Esophagus (tissue), 2 donors: ENCODE results near the gene AAR2. TPM values are rescaled to one million over a fixed set of nuclear protein-coding genes. Genes with fewer than 3 reads are reported as not detected.

Source experiments
- H3K27ac ChIP-seq, 2 donors: one replicate each; pipeline ENCODE4 v1.5.1; 2013; ENCODE audit warnings: low read depth in 2 of 2, mild to moderate bottlenecking in 2 of 2, inconsistent platforms in 1 of 2, low read length in 1 of 2, moderate library complexity in 1 of 2
- H3K27me3 ChIP-seq, 2 donors: one replicate each; pipeline ENCODE4 v1.6.1; 2013; ENCODE audit warnings: low read length in 2 of 2, control low read depth in 1 of 2, mild to moderate bottlenecking in 1 of 2; ENCODE audit not compliant: insufficient read depth in 2 of 2, control insufficient read depth in 1 of 2
- H3K36me3 ChIP-seq, 2 donors: one replicate each; pipeline ENCODE4 v1.6.1; 2013; ENCODE audit warnings: low read length in 1 of 2; ENCODE audit not compliant: control insufficient read depth in 2 of 2, insufficient read depth in 2 of 2
- H3K4me1 ChIP-seq, 2 donors: one replicate each; pipeline ENCODE4 v1.6.1; 2013; ENCODE audit warnings: low read length in 1 of 2; ENCODE audit not compliant: control insufficient read depth in 2 of 2, insufficient read depth in 2 of 2
- H3K4me3 ChIP-seq, 2 donors: one replicate each; pipeline ENCODE4 v1.5.1; 2013; ENCODE audit warnings: low read length in 2 of 2, mild to moderate bottlenecking in 2 of 2, low read depth in 1 of 2, moderate library complexity in 1 of 2
- H3K9me3 ChIP-seq, 2 donors: one replicate each; pipeline ENCODE4 v1.6.1; 2013; ENCODE audit warnings: mild to moderate bottlenecking in 2 of 2, low read depth in 1 of 2, low read length in 1 of 2, moderate library complexity in 1 of 2; ENCODE audit not compliant: control insufficient read depth in 2 of 2, insufficient read depth in 1 of 2
- WGBS, 2 donors: extraction: QIAGEN DNeasy Blood & Tissue Kit; methylation state at CpG; one replicate each; pipeline ENCODE4 v1.1.7; 2013; 5-methylcytosine and 5-hydroxymethylcytosine counted together
- polyA plus RNA-seq, 2 donors: library from polyadenylated mRNA; stranded (reverse); fragments of 200-250 nt; gene quantifications; one replicate each; pipeline ENCODE4 v1.2.3, GENCODE V29; 2013
- donor health status: healthy with polysubstance abuse.
- donor health status: Bipolar disorder and iron deficiency.

AAR2 gene
- polyA plus RNA-seq, 2 donors = 8.4 to 16.5 TPM

DNA sequence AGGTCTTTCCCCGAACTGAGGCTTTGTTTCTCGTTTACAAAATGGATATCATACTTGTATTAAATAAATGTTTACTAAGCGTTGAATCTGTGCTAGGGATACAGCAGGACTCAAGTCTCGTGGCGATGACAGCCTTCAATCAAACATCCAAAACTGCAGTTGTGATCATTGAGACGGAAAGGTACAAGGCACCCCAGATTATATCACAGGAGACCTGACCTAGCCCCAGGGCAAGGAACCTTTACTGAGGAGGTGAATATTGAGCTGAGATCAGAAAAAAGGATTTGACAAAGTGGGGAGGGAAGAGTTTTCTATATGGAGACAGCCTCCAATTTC lies 476 bp downstream of the AAR2 start:
- no peaks in the 10 kb centered on the region for H3K27me3 ChIP-seq
- H3K27ac ChIP-seq = peak overlapping the region; percentile 80 to 86
- no peaks in the 10 kb centered on the region for H3K9me3 ChIP-seq
- 0 to 1% methylated on average over 6 of the region's 6 CpGs for WGBS, 2 donors
- H3K4me1 ChIP-seq = peaks cover 2 to 4% of the 10 kb centered on the region in 2 donors
- H3K4me3 ChIP-seq = peak overlapping the region; percentile 85 to 98
- H3K36me3 ChIP-seq = peaks cover 0 to 10% of the 10 kb centered on the region in 2 donors

DNA sequence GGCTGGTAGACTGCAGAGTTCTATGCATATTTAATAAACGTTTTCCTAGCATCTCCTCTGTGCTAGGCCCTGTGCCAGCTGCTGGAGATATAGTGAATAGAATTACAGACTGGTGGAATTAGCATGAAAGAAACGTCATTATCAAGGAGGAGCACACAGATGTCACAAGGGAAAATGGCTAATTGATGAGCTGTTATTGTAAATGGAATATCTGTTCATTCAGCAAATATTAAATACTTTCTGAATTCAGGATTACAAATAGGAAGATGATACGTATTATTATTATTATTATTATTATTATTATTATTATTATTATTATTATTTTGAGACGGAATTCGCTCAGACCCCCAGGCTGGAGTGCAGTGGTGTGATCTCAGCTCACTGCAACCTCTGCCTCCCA lies 1.2 kb downstream of the AAR2 start:
- H3K4me3 ChIP-seq = peak overlapping the region; percentile 85 to 98
- H3K36me3 ChIP-seq = peaks cover 0 to 10% of the 10 kb centered on the region in 2 donors
- WGBS, 2 donors = 57% methylated on average over 5 of the region's 5 CpGs
- H3K9me3 ChIP-seq = no peaks in the 10 kb centered on the region
- H3K4me1 ChIP-seq = peaks cover 2 to 4% of the 10 kb centered on the region in 2 donors
- H3K27ac ChIP-seq = peak overlapping the region in 1 of 2 donors; percentile 57
- no peaks in the 10 kb centered on the region for H3K27me3 ChIP-seq

DNA sequence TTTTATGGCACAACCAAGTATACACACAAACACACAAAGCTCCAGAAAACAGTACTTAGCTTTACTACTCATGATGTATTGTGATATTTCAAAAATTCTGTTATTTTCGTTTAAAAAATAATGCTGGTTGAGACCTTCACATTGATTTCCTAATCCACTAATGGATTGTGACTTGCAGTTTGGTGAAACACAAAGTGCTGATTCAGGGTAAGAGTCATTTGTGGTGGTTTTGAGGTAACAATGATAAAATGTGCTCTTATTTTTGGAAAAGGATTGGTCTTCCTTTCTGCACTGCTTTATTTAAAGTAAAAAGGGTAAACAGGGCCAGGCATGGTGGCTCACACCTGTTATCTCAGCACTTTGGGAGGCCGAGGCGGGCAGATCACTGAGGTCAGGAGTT lies 1.9 kb downstream of the AAR2 start:
- Histone ChIP-seq H3K27me3 (no peaks in the 10 kb centered on the region), H3K27ac (no peak overlapping the region), H3K4me3 (no peak overlapping the region), H3K36me3 (peaks cover 0 to 10% of the 10 kb centered on the region in 2 donors), H3K4me1 (peaks cover 2 to 4% of the 10 kb centered on the region in 2 donors), H3K9me3 (no peaks in the 10 kb centered on the region)
- 88 to 90% methylated on average over 3 of the region's 3 CpGs for WGBS, 2 donors

DNA sequence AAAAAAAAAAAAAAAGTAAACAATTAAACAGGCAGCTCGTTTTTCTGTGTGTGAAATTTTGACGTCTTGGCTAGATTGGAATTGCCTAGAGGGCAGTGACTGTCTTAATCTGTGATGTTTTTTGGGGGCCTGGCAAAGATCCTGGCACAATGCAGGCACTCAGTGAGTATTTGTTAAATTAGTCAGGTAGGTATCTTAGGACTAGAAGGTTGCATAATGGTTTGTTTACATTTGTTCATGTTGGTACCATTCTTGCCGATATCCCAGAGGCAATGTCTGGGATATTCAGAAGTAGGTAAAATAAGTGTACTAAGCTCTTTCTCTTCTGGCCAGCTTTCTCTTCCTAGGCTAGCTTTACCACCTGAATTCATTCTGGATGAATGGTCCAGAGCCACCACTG lies 2.5 kb downstream of the AAR2 start:
- WGBS, 2 donors = 36 to 41% methylated on average over 3 of the region's 3 CpGs
- peaks cover 2 to 4% of the 10 kb centered on the region in 2 donors for H3K4me1 ChIP-seq
- peaks cover 0 to 12% of the 10 kb centered on the region in 2 donors for H3K36me3 ChIP-seq
- H3K27me3 ChIP-seq = no peaks in the 10 kb centered on the region
- no peak overlapping the region for H3K4me3 ChIP-seq
- H3K27ac ChIP-seq = no peak overlapping the region
- no peaks in the 10 kb centered on the region for H3K9me3 ChIP-seq

DNA sequence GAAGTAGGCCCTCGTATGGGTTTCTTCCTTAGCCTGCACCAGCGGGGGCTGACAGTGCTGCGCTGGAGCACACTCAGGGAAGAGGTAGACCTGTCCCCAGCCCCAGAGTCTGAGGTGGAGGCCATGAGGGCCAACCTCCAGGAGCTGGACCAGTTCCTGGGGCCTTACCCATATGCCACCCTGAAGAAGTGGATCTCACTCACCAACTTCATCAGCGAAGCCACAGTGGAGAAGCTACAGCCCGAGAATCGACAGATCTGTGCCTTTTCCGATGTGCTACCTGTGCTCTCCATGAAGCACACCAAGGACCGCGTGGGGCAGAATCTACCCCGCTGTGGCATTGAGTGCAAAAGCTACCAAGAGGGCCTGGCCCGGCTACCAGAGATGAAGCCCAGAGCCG lies 3.8 kb downstream of the AAR2 start:
- peaks cover 9 to 22% of the 10 kb centered on the region in 2 donors for H3K36me3 ChIP-seq
- no peak overlapping the region for H3K4me3 ChIP-seq
- H3K27ac ChIP-seq = no peak overlapping the region
- WGBS, 2 donors = 96% methylated on average over 12 of the region's 12 CpGs
- peaks cover 2 to 4% of the 10 kb centered on the region in 2 donors for H3K4me1 ChIP-seq
- H3K27me3 ChIP-seq = no peaks in the 10 kb centered on the region
- no peaks in the 10 kb centered on the region for H3K9me3 ChIP-seq

DNA sequence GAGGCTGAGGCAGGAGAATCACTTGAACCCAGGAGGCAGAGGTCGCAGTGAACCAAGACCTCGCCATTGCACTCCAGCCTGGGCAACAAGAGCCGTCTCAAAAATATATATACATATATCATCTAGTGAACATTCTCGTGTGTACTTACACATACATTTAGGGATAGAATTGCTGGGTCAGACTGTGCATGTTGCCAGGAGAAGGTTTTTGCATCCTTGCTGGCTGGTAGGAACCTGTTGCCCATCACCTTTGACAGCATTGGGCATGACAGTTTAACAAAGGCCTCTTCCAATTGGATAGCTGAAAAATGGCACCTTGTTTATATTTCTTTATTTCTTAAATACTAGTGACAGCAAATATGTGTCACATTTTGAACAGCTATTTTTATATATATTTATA lies 5.4 kb downstream of the AAR2 start:
- H3K27ac ChIP-seq = no peak overlapping the region
- H3K4me3 ChIP-seq = no peak overlapping the region
- no peaks in the 10 kb centered on the region for H3K9me3 ChIP-seq
- no peaks in the 10 kb centered on the region for H3K27me3 ChIP-seq
- WGBS, 2 donors = 88 to 90% methylated on average over 4 of the region's 4 CpGs
- H3K36me3 ChIP-seq = peaks cover 22 to 35% of the 10 kb centered on the region in 2 donors
- H3K4me1 ChIP-seq = peaks cover 0 to 4% of the 10 kb centered on the region in 2 donors

DNA sequence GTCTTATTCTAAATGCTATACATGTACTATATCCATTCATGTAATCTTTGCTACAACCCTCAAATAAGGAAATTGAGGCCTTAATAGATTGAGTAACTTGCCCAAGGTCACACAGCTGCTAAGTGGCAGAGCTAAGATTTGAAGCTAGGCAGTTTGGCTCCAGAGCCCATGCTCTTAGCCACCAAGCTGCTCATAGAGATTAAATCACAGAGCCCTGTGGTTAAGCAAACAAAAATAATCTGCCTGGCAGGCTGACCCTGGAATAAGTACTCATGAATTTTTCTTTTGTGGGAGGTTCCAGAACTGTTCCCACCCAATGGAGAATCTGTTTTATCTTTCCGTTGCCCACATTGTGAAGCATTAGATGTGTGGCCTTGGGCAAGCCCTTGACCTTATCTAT lies 7.4 kb downstream of the AAR2 start:
- no peaks in the 10 kb centered on the region for H3K9me3 ChIP-seq
- no peak overlapping the region for H3K27ac ChIP-seq
- no peaks in the 10 kb centered on the region for H3K27me3 ChIP-seq
- no peaks in the 10 kb centered on the region for H3K4me1 ChIP-seq
- no peak overlapping the region for H3K4me3 ChIP-seq
- WGBS, 2 donors = 85 to 91% methylated on average over 1 of the region's 1 CpG
- peaks cover 24 to 38% of the 10 kb centered on the region in 2 donors for H3K36me3 ChIP-seq

DNA sequence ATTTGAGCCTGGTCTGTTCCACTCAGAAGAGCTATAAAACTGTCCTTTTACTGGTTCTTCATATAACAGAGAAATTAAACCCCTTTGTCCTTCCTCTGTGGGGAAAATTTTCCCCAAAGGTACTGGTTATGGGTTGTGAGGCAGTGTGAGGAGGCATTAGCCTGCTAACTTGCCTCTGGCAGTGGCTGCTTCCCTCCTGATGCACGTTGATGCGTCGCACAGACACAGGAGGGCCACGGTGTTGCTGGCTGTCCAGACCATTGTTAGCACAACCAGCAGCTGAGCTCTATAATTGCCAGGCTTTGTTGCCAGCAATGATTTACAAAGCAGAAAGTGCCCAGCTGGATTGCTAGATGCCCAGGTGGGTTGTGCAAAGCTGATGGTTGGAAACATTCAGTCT lies 10.1 kb downstream of the AAR2 start:
- no peaks in the 10 kb centered on the region for H3K9me3 ChIP-seq
- 80 to 89% methylated on average over 4 of the region's 4 CpGs for WGBS, 2 donors
- no peaks in the 10 kb centered on the region for H3K4me1 ChIP-seq
- peaks cover 24 to 30% of the 10 kb centered on the region in 2 donors for H3K36me3 ChIP-seq
- no peak overlapping the region for H3K27ac ChIP-seq
- no peaks in the 10 kb centered on the region for H3K27me3 ChIP-seq
- H3K4me3 ChIP-seq = no peak overlapping the region

DNA sequence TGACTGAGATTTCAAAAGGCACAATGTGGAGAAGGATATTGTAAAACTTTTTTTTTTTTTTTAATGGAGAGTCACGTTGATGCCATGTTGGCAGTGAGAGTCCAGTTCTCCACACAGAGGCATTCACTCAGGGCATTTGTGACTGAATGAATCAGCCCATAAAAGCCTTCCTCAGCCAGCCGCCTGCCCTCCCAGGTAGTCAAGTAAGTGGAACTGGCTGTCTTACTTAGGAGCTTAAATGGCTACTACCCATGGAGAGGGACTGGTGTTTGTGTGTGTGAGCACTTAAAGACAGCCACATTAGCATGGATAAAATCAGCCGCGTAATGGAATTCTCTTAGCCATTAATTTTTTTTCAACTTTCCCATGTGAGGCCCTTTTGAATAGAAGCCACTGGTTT lies 12.6 kb downstream of the AAR2 start:
- no peaks in the 10 kb centered on the region for H3K27me3 ChIP-seq
- H3K36me3 ChIP-seq = peaks cover 24 to 35% of the 10 kb centered on the region in 2 donors
- H3K27ac ChIP-seq = no peak overlapping the region
- no peak overlapping the region for H3K4me3 ChIP-seq
- H3K9me3 ChIP-seq = no peaks in the 10 kb centered on the region
- 78 to 80% methylated on average over 4 of the region's 4 CpGs for WGBS, 2 donors
- H3K4me1 ChIP-seq = peaks cover 0 to 8% of the 10 kb centered on the region in 2 donors

DNA sequence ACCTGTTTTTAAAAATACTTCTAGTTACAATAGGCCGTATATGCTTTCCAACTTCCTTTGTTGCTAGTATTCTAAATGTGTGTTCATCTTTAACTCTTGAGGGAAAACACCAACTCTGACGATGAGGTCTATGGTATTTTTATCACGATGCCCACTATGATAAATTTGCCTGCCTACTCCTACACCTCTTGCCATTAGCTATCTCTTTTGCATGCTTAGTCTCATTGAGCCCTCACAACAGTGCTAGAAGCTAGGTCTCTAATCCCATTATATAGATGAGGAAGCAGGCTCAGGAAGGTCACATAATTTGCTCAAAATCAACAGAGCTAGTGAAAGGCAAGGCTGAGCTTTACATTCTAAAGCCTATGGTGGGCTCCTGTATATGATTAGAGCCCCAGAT lies 13.2 kb downstream of the AAR2 start:
- H3K4me1 ChIP-seq = peaks cover 0 to 8% of the 10 kb centered on the region in 2 donors
- no peak overlapping the region for H3K4me3 ChIP-seq
- peaks cover 18 to 31% of the 10 kb centered on the region in 2 donors for H3K36me3 ChIP-seq
- WGBS, 2 donors = 61 to 70% methylated on average over 3 of the region's 3 CpGs
- no peaks in the 10 kb centered on the region for H3K9me3 ChIP-seq
- no peak overlapping the region for H3K27ac ChIP-seq
- no peaks in the 10 kb centered on the region for H3K27me3 ChIP-seq
